ENCODE measurements around the gene TRPV6.

DNA sequence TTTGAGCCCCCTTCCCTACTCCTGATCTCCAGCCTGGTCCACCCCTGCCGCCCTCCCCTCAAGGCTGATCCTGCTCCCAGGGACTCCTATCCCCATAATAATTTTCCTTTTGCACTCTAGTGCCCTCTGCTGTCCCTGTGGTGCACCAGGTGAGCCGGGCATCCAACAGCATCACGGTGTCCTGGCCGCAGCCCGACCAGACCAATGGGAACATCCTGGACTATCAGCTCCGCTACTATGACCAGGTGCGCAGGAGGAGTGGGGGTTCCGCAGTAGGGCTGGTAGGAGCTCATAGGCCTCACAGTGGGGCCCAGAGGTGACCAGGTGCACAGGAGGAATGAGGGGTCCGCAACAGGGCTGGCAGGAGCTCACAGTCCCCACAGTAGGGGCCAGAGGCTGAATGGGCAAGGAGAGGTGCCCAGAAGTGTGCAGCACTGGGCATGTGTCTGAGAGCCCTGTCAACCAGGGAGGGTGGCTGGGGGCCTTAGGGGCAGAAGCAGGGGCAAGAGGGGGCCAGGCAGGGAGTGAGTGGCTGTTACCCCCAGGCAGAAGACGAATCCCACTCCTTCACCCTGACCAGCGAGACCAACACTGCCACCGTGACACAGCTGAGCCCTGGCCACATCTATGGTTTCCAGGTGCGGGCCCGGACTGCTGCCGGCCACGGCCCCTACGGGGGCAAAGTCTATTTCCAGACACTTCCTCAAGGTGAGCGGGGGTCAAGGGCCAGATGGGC, 19.0 kb downstream of the TRPV6 start:
- TF ChIP-seq POLR2A (IDR thresholded peaks at IDR 0.05; ENCODE audit: low read depth, low read length) (no peak), TAF1 (IDR thresholded peaks at IDR 0.05; ENCODE audit: borderline replicate concordance, low read depth, low read length) (no peak), POLR2AphosphoS5 (IDR thresholded peaks at IDR 0.05; ENCODE audit: low read depth, low read length) (no peak)

Measured in GM12892 (cell line).